Astrocyte of the spinal cord (primary cell): ENCODE data around the gene TPSAB1.

Experiments used
- DNase-seq: peaks from one replicate; pipeline ENCODE4 v3.0.0; 2011; ENCODE audit warnings: low read depth, low spot score
- H3K4me3 ChIP-seq: 2 replicates; pipeline ENCODE4 v1.5.1; 2011; ENCODE audit warnings: low read depth, mild to moderate bottlenecking, low read length, moderate library complexity
- in situ Hi-C: cut with HindIII; loops from 2 replicates; pipeline ENCODE4 v1.10.0; 2017; ENCODE audit warnings: low sequenced_read_pairs
- TF ChIP-seq, protein P1 (sequence below): IDR thresholded peaks from 2 replicates; pipeline ENCODE4 v1.5.1; 2012; ENCODE audit warnings: low read depth, mild to moderate bottlenecking, low read length, inconsistent platforms

TPSAB1 gene

GRCh38 chr16:1216296-1216619, 24.2 kb upstream of the TPSAB1 start:
- DNase-seq = no peak
- TF ChIP-seq, protein P1, sequence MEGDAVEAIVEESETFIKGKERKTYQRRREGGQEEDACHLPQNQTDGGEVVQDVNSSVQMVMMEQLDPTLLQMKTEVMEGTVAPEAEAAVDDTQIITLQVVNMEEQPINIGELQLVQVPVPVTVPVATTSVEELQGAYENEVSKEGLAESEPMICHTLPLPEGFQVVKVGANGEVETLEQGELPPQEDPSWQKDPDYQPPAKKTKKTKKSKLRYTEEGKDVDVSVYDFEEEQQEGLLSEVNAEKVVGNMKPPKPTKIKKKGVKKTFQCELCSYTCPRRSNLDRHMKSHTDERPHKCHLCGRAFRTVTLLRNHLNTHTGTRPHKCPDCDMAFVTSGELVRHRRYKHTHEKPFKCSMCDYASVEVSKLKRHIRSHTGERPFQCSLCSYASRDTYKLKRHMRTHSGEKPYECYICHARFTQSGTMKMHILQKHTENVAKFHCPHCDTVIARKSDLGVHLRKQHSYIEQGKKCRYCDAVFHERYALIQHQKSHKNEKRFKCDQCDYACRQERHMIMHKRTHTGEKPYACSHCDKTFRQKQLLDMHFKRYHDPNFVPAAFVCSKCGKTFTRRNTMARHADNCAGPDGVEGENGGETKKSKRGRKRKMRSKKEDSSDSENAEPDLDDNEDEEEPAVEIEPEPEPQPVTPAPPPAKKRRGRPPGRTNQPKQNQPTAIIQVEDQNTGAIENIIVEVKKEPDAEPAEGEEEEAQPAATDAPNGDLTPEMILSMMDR = no peak
- in situ Hi-C loops = no loop called here
- no peak overlapping the region for H3K4me3 ChIP-seq

GRCh38 chr16:1216681-1217400, 23.7 kb upstream of the TPSAB1 start:
- DNase-seq = no peak
- TF ChIP-seq, protein P1 = no peak
- in situ Hi-C loops = no loop called here
- no peak overlapping the region for H3K4me3 ChIP-seq

DNA sequence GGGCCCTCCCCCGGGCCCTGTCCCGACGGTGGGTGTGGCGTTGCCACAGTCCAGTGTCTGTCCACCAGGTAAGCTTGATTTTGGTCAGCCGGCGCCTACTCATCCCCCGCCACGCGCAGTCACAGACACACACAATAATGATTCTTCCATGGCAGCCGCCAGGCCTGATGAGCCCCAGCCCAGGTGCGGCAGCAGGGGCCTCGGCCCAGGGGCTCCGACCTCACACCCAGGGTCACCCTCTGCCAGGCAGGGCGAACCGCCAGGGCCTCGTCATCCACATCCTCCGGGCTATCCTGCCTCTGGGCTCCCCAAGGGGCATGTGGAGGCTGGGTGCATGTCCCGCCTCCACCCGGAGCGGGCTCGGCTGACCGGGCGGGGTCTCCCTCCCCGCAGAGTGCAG, 23.0 kb upstream of the TPSAB1 start:
- no peak for DNase-seq
- TF ChIP-seq, protein P1 = no peak
- H3K4me3 ChIP-seq = no peak overlapping the region
- in situ Hi-C loops = no loop called here

- in situ Hi-C loops = no loop called here
- TF ChIP-seq, protein P1 = no peak
- no peak for DNase-seq
- H3K4me3 ChIP-seq = no peak overlapping the region
Measured at GRCh38 chr16:1218061-1218929, 22.2 kb upstream of the TPSAB1 start.

DNA sequence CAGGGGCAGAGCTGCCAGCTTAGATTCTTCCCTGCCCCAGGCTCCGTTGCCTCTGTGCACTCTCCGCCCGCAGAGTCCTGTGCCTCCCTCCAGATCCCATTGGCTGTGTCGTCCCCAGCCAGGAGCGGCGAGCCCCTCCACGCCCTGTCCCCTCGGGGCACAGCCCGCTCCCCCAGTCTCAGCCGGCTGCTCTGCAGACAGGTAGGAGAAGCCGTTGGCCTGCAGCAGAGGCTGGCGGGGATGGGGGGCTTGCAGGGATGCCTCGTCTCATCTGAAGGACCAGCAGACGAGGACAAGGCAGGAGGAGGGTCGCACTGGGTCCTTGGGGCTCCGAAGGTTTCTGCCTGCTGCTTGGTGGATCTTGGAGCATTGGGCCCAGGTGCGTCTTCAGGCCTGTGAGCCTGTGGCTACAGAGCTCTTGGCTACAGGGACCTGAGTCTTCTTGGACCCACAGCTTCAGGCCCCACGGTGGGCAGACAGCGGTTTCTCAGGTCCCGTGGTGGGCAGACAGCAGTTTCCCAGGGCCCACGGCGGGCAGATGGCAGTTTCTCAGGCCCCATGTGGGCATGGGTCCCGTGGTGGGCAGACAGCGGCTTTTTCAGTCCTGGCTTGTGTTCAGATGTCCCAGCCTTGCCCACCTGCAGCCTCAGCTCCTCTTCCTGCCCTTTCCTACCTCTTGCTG, 21.4 kb upstream of the TPSAB1 start:
- TF ChIP-seq, protein P1 = no peak
- DNase-seq = no peak
- in situ Hi-C loops = no loop called here
- H3K4me3 ChIP-seq = no peak overlapping the region

DNA sequence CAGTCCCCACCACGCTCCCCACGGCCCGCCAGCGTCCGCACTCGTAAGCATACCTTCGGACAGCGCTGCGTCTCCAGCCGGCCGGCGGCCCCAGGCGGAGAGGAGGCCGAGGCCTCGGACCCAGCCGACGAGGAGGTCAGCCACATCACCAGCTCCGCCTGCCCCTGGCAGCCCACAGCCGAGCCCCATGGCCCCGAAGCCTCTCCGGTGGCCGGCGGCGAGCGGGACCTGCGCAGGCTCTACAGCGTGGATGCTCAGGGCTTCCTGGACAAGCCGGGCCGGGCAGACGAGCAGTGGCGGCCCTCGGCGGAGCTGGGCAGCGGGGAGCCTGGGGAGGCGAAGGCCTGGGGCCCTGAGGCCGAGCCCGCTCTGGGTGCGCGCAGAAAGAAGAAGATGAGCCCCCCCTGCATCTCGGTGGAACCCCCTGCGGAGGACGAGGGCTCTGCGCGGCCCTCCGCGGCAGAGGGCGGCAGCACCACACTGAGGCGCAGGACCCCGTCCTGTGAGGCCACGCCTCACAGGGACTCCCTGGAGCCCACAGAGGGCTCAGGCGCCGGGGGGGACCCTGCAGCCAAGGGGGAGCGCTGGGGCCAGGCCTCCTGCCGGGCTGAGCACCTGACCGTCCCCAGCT, 20.3 kb upstream of the TPSAB1 start:
- no peak overlapping the region for H3K4me3 ChIP-seq
- TF ChIP-seq, protein P1 = no peak
- in situ Hi-C loops = no loop called here
- DNase-seq = no peak
